ENCODE data around the gene LSM12. TPM values are rescaled to one million over a fixed set of nuclear protein-coding genes. Genes with fewer than 3 reads are reported as not detected.
A peak's percentile ranks its signal among the peaks of the same experiment; 100 is the strongest.

Gene LSM12
- total and polyA plus RNA-seq, 2 of the 8 experiments (the other 6 are each of a cell fraction or from before 2014, with no cell fraction given) = 69.8 to 142 TPM

GRCh38 chr17:44113382-44113781, 46.9 kb upstream of the LSM12 start:
- no peak overlapping the region for H3K4me2 ChIP-seq (ENCODE audit: insufficient read depth in 1 of 2, low read depth in 2 of 2, low read length in 2 of 2)
- no peak overlapping the region for H2AFZ ChIP-seq (ENCODE audit: low read length)
- H2BK15ac ChIP-seq (ENCODE audit: low read length) = peak overlapping the region; percentile 53; the same call in 1 of the 2 replicates
- H3K36me3 ChIP-seq (ENCODE audit: control insufficient read depth in 2 of 4, insufficient read depth in 4 of 4, low read length in 3 of 4) = peaks cover 0 to 2% (median 0%) of the 10 kb centered on the region in 4 experiments; a peak in 4 of 8 replicates
- peaks cover under 1 to 34% (median 28%) of the 10 kb centered on the region in 4 experiments for H3K4me1 ChIP-seq (replicated peaks in 1 of 4; ENCODE audit: control insufficient read depth in 3 of 4, insufficient read depth in 4 of 4, low read length in 3 of 4)
- H4K20me1 ChIP-seq (replicated peaks in 1 of 2; ENCODE audit: control insufficient read depth in 1 of 2, insufficient read depth in 2 of 2, low read length in 2 of 2) = peaks cover 10 to 23% of the 10 kb centered on the region in 2 experiments
- H3K79me1 ChIP-seq (ENCODE audit: low read depth, low read length) = peaks cover 33% of the 10 kb centered on the region
- H3K27me3 ChIP-seq (replicated peaks in 1 of 4; ENCODE audit: control insufficient read depth in 3 of 4, extremely low read depth in 1 of 4, insufficient read depth in 3 of 4, low read length in 3 of 4) = no peaks in the 10 kb centered on the region; a peak in 1 of 7 replicates
- H3K9ac ChIP-seq (replicated peaks in 1 of 4; ENCODE audit: extremely low read depth in 1 of 4, low read depth in 3 of 4, low read length in 3 of 4) = no peak overlapping the region
- no peak overlapping the region for H3K4me3 ChIP-seq (ENCODE audit: extremely low read depth in 1 of 4, insufficient read depth in 2 of 4, low read depth in 3 of 4, low read length in 4 of 4)
- H4K5ac ChIP-seq (ENCODE audit: insufficient read length, low read depth, low read length) = no peak overlapping the region
- 0 out of 2 replicates have a peak overlapping the region, but pooled peaks have one; percentile 75 for H2BK5ac ChIP-seq (ENCODE audit: low read depth, low read length)
- H3K56ac ChIP-seq (replicated peaks; ENCODE audit: insufficient read length, low read depth, low read length) = no peak overlapping the region
- no peaks in the 10 kb centered on the region for H3K9me3 ChIP-seq (ENCODE audit: insufficient read depth in 2 of 2, low read depth in 1 of 2, low read length in 1 of 2)
- H2BK12ac ChIP-seq (ENCODE audit: low read depth, low read length) = 0 out of 2 replicates have a peak overlapping the region, but pooled peaks have one; percentile 60
- H3K79me2 ChIP-seq (ENCODE audit: control insufficient read depth in 1 of 2, insufficient read depth in 2 of 2, low read length in 2 of 2) = peaks cover 0 to 58% of the 10 kb centered on the region in 2 experiments; a peak in 2 of 4 replicates
- FAIRE-seq (no peak), DNase-seq (ENCODE audit: low read depth in 1 of 2, low spot score in 2 of 2) (no peak)
- POLR2A ChIA-PET (ENCODE audit: partially characterized antibody) = interaction anchor here (1.2 to 3.4 kb wide), 4 partner anchors 9 to 79 kb away, joined by 3 to 24 read pairs (median 4); partner anchors contain the start of gene HDAC5
- H3K4ac ChIP-seq (replicated peaks; ENCODE audit: insufficient read length, low read depth, low read length) = no peak overlapping the region
- H2BK20ac ChIP-seq (ENCODE audit: low read length) = no peak overlapping the region; the same call in 1 of the 2 replicates
- H3K14ac ChIP-seq (ENCODE audit: insufficient read length) = no peak overlapping the region
- H4K91ac ChIP-seq (replicated peaks; ENCODE audit: insufficient read length, low read length) = no peak overlapping the region
- H2AK5ac ChIP-seq (ENCODE audit: low read depth, low read length) = no peak overlapping the region
- no peaks in the 10 kb centered on the region; the same call in 1 of the 2 replicates for H3K23me2 ChIP-seq (ENCODE audit: low read depth, low read length)
- no peak overlapping the region for H3K18ac ChIP-seq (ENCODE audit: extremely low read depth, low read length)
- no peak overlapping the region for H3K23ac ChIP-seq (ENCODE audit: insufficient read length)
- TF ChIP-seq YY1 (IDR thresholded peaks at IDR 0.05; ENCODE audit: low read depth, low read length) = no peak
- no peak for TF ChIP-seq NRF1 (IDR thresholded peaks at IDR 0.05; ENCODE audit: low read depth, low read length)
- no peak for TF ChIP-seq HDAC6 (IDR thresholded peaks at IDR 0.05; ENCODE audit: low read depth, low read length)
- no peak for TF ChIP-seq SP2 (IDR thresholded peaks at IDR 0.05; ENCODE audit: low read length)
- no peak for TF ChIP-seq RNF2 (IDR thresholded peaks at IDR 0.05; ENCODE audit: borderline replicate concordance, low read depth, low read length, missing control alignments, poor library complexity, severe bottlenecking)
- TF ChIP-seq JUN (IDR thresholded peaks at IDR 0.05; ENCODE audit: low read depth, low read length) = no peak
- H2BK120ac ChIP-seq (replicated peaks; ENCODE audit: low read depth, low read length) = no peak overlapping the region
- 89% methylated on average over 1 of the region's 1 CpG; no CpG with 5 or more reads in 1 of the 2 experiments for WGBS, 2 experiments (ENCODE audit: extremely low coverage in 1 of 2, insufficient coverage in 1 of 2, insufficient read length in 1 of 2, insufficient replicate concordance in 2 of 2, low coverage in 1 of 2, low lambda C conversion rate in 2 of 2, missing lambda C conversion rate in 1 of 2)
- CTCF ChIA-PET (ENCODE audit: partially characterized antibody) = interaction anchor here (0.6 to 34.4 kb wide), 5 partner anchors 1 to 71 kb away, joined by 3 to 638 read pairs (median 26); partner anchors contain the start of gene HDAC5
- no peak overlapping the region for H3K27ac ChIP-seq (ENCODE audit: low read depth, low read length)
- no peak overlapping the region for H4K8ac ChIP-seq (ENCODE audit: extremely low read depth, insufficient read depth, low read length)

Measured in H1 (cell line).